DOHH2 (cell line): ENCODE measurements around the gene MGLL.

Source experiments
- H3F3A ChIP-seq: fragments of 200-600 bp; sonication (generic), shearing (Covaris generic); 2 replicates; pipeline ENCODE4 v1.6.0; 2016; ENCODE audit warnings: antibody characterized with exemption, mild to moderate bottlenecking; ENCODE audit not compliant: control insufficient read depth, insufficient read depth
- H3K27ac ChIP-seq: fragments of 200-600 bp; sonication (generic); 2 replicates; pipeline ENCODE4 v1.5.1; 2014; ENCODE audit warnings: low read depth, mild to moderate bottlenecking, low read length, moderate library complexity
- H3K27me3 ChIP-seq: fragments of 200-600 bp; sonication (generic); 2 replicates; pipeline ENCODE4 v1.6.1; 2014; ENCODE audit warnings: mild to moderate bottlenecking, low read length, mixed read lengths; ENCODE audit not compliant: control insufficient read depth
- H3K36me3 ChIP-seq: fragments of 200-600 bp; sonication (generic); 2 replicates; pipeline ENCODE4 v1.6.1; 2014; ENCODE audit warnings: mild to moderate bottlenecking, low read length, moderate library complexity, mixed read lengths; ENCODE audit not compliant: control insufficient read depth
- H3K4me1 ChIP-seq: fragments of 200-600 bp; sonication (generic); 2 replicates; pipeline ENCODE4 v1.6.1; 2014; ENCODE audit warnings: mild to moderate bottlenecking, low read length, mixed read lengths; ENCODE audit not compliant: control insufficient read depth
- H3K4me2 ChIP-seq: fragments of 200-600 bp; sonication (generic); 2 replicates; pipeline ENCODE4 v1.6.0; 2014; ENCODE audit warnings: mild to moderate bottlenecking, low read length, moderate library complexity
- H3K4me3 ChIP-seq: fragments of 200-600 bp; sonication (generic); 2 replicates; pipeline ENCODE4 v1.5.1; 2014; ENCODE audit warnings: mild to moderate bottlenecking, low read length, mixed read lengths
- H3K79me2 ChIP-seq: fragments of 200-600 bp; sonication (generic); 2 replicates; pipeline ENCODE4 v1.6.1; 2014; ENCODE audit warnings: mild to moderate bottlenecking, low read length, mixed read lengths; ENCODE audit not compliant: control insufficient read depth
- H3K9me2 ChIP-seq: fragments of 200-600 bp; sonication (generic); replicated peaks from 2 replicates; pipeline ENCODE4 v1.6.1; 2014; ENCODE audit warnings: mild to moderate bottlenecking, low read length, mixed read lengths; ENCODE audit not compliant: control insufficient read depth
- H3K9me3 ChIP-seq: fragments of 200-600 bp; sonication (generic); 2 replicates; pipeline ENCODE4 v1.6.1; 2014; ENCODE audit warnings: antibody characterized with exemption, low read length, mixed read lengths; ENCODE audit not compliant: control insufficient read depth, insufficient read depth
- H4K20me1 ChIP-seq: fragments of 200-600 bp; sonication (generic); 2 replicates; pipeline ENCODE4 v1.6.0; 2014; ENCODE audit warnings: low read depth, mild to moderate bottlenecking, antibody characterized with exemption, low read length, moderate library complexity; ENCODE audit not compliant: control insufficient read depth, insufficient read depth
- CTCF ChIP-seq: fragments of 200-600 bp; sonication (generic); IDR thresholded peaks from one replicate; pipeline ENCODE4 v1.5.1; 2014; ENCODE audit warnings: antibody characterized with exemption, mild to moderate bottlenecking, low read depth, low read length; ENCODE audit not compliant: poor library complexity, severe bottlenecking
- EZH2phosphoT487 ChIP-seq: fragments of 200-600 bp; sonication (generic); IDR thresholded peaks from 2 replicates; pipeline ENCODE4 v1.6.1; 2017; ENCODE audit warnings: borderline replicate concordance, mild to moderate bottlenecking, antibody characterized with exemption, low read length, moderate library complexity, mixed read lengths

MGLL gene

GRCh38 chr3:127858521-127858920 is 36.2 kb upstream of the MGLL start:
- Histone ChIP-seq H4K20me1 (no peaks in the 10 kb centered on the region), H3K9me3 (no peaks in the 10 kb centered on the region), H3K27ac (no peak overlapping the region), H3K4me3 (no peak overlapping the region), H3K4me2 (no peak overlapping the region), H3K27me3 (peaks cover 3% of the 10 kb centered on the region; the same call in 1 of the 2 replicates), H3K79me2 (no peaks in the 10 kb centered on the region), H3F3A (no peaks in the 10 kb centered on the region), H3K4me1 (no peaks in the 10 kb centered on the region), H3K9me2 (no peaks in the 10 kb centered on the region), H3K36me3 (no peaks in the 10 kb centered on the region)
- TF ChIP-seq EZH2phosphoT487: no peak
- TF ChIP-seq CTCF: no peak

- no peaks in the 10 kb centered on the region for H4K20me1 ChIP-seq
- H3K9me2 ChIP-seq: no peaks in the 10 kb centered on the region
- TF ChIP-seq EZH2phosphoT487 (no peak), CTCF (no peak)
- no peaks in the 10 kb centered on the region for H3K4me1 ChIP-seq
- H3K9me3 ChIP-seq: no peaks in the 10 kb centered on the region
- H3K4me3 ChIP-seq: no peak overlapping the region
- H3K27ac ChIP-seq: no peak overlapping the region
- no peaks in the 10 kb centered on the region for H3K36me3 ChIP-seq
- H3K4me2 ChIP-seq: no peak overlapping the region
- no peaks in the 10 kb centered on the region for H3K79me2 ChIP-seq
- no peaks in the 10 kb centered on the region for H3F3A ChIP-seq
- H3K27me3 ChIP-seq: peaks cover 3% of the 10 kb centered on the region; the same call in 1 of the 2 replicates
Measured at GRCh38 chr3:127857333-127857732, 35.0 kb upstream of the MGLL start.

DNA sequence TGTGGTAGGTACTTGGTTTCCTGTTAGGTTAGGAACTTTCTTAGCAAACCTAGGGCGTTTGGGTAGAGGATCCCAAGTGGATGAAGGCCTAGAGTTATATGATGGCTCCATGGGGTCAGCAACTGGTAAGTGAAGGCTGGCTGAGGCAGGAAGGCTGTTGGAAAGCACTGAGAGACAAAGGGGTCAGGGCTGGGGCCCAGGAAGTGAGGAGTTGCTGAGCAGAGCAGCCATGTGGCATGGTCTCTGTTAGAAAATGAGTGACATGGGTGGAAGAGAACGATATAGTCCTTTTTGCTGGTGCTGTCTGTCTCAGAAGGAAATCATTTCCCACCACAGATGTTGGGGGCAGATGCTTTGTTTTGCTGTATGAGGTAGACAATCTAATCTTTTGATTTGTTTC is 34.5 kb upstream of the MGLL start:
- peaks cover 3% of the 10 kb centered on the region; the same call in 1 of the 2 replicates for H3K27me3 ChIP-seq
- no peaks in the 10 kb centered on the region for H3K36me3 ChIP-seq
- H4K20me1 ChIP-seq: no peaks in the 10 kb centered on the region
- no peaks in the 10 kb centered on the region for H3F3A ChIP-seq
- no peaks in the 10 kb centered on the region for H3K9me2 ChIP-seq
- H3K27ac ChIP-seq: no peak overlapping the region
- H3K79me2 ChIP-seq: no peaks in the 10 kb centered on the region
- no peak overlapping the region for H3K4me3 ChIP-seq
- no peak overlapping the region for H3K4me2 ChIP-seq
- no peaks in the 10 kb centered on the region for H3K9me3 ChIP-seq
- no peaks in the 10 kb centered on the region for H3K4me1 ChIP-seq
- TF ChIP-seq EZH2phosphoT487: no peak
- TF ChIP-seq CTCF: no peak

DNA sequence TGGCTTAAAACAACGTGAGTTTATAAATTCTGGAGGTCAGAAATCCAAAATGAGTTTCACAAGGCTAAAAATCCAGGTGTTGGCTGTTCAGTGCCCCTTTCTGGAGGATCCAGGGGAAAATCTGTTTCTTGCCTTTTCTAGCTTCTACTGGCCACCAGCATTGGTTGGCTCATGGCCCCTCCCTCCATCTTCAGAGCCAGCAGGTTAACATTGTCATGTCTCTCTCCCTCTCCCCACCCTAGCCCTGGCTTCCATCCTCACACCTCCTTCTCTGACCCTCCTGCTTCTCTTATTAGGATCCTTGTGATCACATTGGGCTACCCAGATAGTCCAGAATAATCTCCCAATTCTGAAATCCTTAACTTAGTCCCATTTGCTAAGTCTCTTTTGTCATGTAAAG is 32.9 kb upstream of the MGLL start:
- TF ChIP-seq CTCF (no peak), EZH2phosphoT487 (no peak)
- Histone ChIP-seq H3K4me2 (no peak overlapping the region), H3K27me3 (no peaks in the 10 kb centered on the region), H3K9me2 (no peaks in the 10 kb centered on the region), H3K4me1 (no peaks in the 10 kb centered on the region), H3K27ac (no peak overlapping the region), H3K4me3 (no peak overlapping the region), H3K9me3 (no peaks in the 10 kb centered on the region), H4K20me1 (no peaks in the 10 kb centered on the region), H3F3A (no peaks in the 10 kb centered on the region), H3K36me3 (no peaks in the 10 kb centered on the region), H3K79me2 (no peaks in the 10 kb centered on the region)
